Measurements from ENCODE around the gene BIK.
"Not testable (repeated sequence)": the region's sequence is repeated elsewhere in the genome, so short reads cannot be mapped to it uniquely, and the experiment has no call there.

Gene BIK

GRCh38 chr22:43110444-43110926 lies at the start of gene BIK:
TSS of gene BIK (plus strand) at chr22:43110750. CDS start at chr22:43124023, 13,273 bp downstream.
- DNase-seq, result no peak

GRCh38 chr22:43066134-43066533 lies 44.4 kb upstream of the BIK start:
- no peak for DNase-seq

- no peak for DNase-seq
Observed at GRCh38 chr22:43066844-43067385, 43.6 kb upstream of the BIK start.

GRCh38 chr22:43077121-43077877 lies 33.3 kb upstream of the BIK start:
- no peak for DNase-seq

GRCh38 chr22:43078522-43078921 lies 32.0 kb upstream of the BIK start:
- peak; percentile 12 for DNase-seq

GRCh38 chr22:43079742-43080141 lies 30.8 kb upstream of the BIK start:
- no peak for DNase-seq

GRCh38 chr22:43080616-43081015 lies 29.9 kb upstream of the BIK start:
- DNase-seq, result no peak

- DNase-seq, result no peak
Observed at GRCh38 chr22:43081968-43082367, 28.6 kb upstream of the BIK start.

GRCh38 chr22:43085658-43086606 lies 24.6 kb upstream of the BIK start:
- peak; percentile 39 for DNase-seq

- DNase-seq, result peak; percentile 15
Observed at GRCh38 chr22:43088627-43088983, 21.9 kb upstream of the BIK start.

- peak; percentile 83 for DNase-seq
Observed at GRCh38 chr22:43088984-43089717, 21.4 kb upstream of the BIK start, which contains the start of gene TTLL1. TSS of gene TTLL1 (minus strand) at chr22:43089391. CDS start at chr22:43075586, 13,805 bp downstream.

- DNase-seq, result peak; percentile 4
Observed at GRCh38 chr22:43090130-43090789, 20.3 kb upstream of the BIK start.

GRCh38 chr22:43092085-43092484 lies 18.5 kb upstream of the BIK start:
- DNase-seq, result no peak

- DNase-seq, result no peak
Observed at GRCh38 chr22:43094085-43094484, 16.5 kb upstream of the BIK start.

- DNase-seq, result no peak
Observed at GRCh38 chr22:43094551-43094950, 16.0 kb upstream of the BIK start.

- no peak for DNase-seq
Observed at GRCh38 chr22:43096420-43096819, 14.1 kb upstream of the BIK start.

- DNase-seq, result no peak
Observed at GRCh38 chr22:43098356-43098755, 12.2 kb upstream of the BIK start.

- DNase-seq, result no peak
Observed at GRCh38 chr22:43099095-43099494, 11.5 kb upstream of the BIK start.

- no peak for DNase-seq
Observed at GRCh38 chr22:43100225-43100624, 10.3 kb upstream of the BIK start.

GRCh38 chr22:43101306-43101705 lies 9.2 kb upstream of the BIK start:
- no peak for DNase-seq

GRCh38 chr22:43104056-43104625 lies 6.4 kb upstream of the BIK start:
- peak; percentile 27 for DNase-seq

- not testable (repeated sequence) for DNase-seq
Observed at GRCh38 chr22:43104950-43105349, 5.6 kb upstream of the BIK start.
